ENCODE measurements around the gene TP53BP2. TPM values are rescaled to one million over a fixed set of nuclear protein-coding genes. Genes with fewer than 3 reads are reported as not detected.
A peak's percentile ranks its signal among the peaks of the same experiment; 100 is the strongest.
"Not testable (repeated sequence)": the region's sequence is repeated elsewhere in the genome, so short reads cannot be mapped to it uniquely, and the experiment has no call there.

TP53BP2 gene
- total and polyA plus RNA-seq, 2 donors (not counting 3 experiments of a cell fraction or from before 2014, with no cell fraction given) = 21.9 to 51.9 TPM

DNA sequence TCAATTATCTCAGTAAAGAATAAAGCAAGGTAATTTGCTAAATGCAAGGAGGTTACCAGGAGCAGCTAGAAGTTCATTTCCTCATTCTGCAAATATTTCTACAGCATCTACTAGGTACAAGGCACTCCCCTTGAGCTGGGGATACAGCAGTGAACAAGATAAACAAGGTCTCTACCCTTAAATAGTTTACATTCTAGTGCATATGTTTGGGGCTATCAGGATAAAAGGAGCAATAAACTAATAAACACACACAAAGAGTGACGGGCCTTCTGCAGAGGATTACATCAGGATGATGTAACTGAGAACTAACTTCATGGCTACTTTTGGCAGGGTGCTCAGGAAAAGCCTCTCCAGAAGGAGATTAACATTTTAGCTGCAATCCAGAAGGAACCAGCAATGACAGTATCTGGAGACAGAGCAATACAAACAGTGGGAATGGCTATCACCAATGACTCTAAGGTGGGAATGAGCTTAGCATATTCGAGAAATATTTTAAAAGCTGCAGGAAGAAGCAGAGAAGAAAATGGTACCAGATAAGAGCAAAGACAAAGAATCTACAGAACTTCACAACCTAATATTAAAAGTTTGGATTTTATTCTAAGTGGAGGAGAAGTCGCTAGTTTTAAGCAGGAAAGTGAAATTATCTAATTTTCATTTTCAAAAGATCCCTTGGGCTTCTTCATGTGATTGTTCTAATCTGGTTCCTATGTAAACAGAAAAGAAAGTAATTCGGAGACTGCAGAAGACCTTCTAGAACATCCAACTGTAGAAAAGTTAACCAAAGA, 25.8 kb downstream of the TP53BP2 start:
- Histone ChIP-seq H3K27ac (ENCODE audit: insufficient read depth, low read depth, low read length) (no peak overlapping the region), H4K20me1 (replicated peaks; ENCODE audit: control insufficient read depth, extremely low read depth, insufficient read depth, low read length) (peaks cover 6% of the 10 kb centered on the region), H3K4me1 (ENCODE audit: control insufficient read depth, extremely low read depth, insufficient read depth, low read length) (peaks cover 9% of the 10 kb centered on the region), H2AFZ (ENCODE audit: low read depth, low read length) (no peak overlapping the region), H3K4me2 (ENCODE audit: insufficient read depth, low read length) (no peak overlapping the region), H3K4me3 (replicated peaks in 1 of 3; ENCODE audit: insufficient read depth in 1 of 3, low read depth in 1 of 3, low read length in 3 of 3) (no peak overlapping the region), H3K9ac (replicated peaks; ENCODE audit: extremely low read depth, insufficient read depth, low read length) (no peak overlapping the region), H3K36me3 (ENCODE audit: control insufficient read depth in 2 of 2, extremely low read depth in 1 of 2, insufficient read depth in 2 of 2, low read length in 2 of 2) (peaks cover 0 to 2% of the 10 kb centered on the region in 2 experiments), H3K9me1 (replicated peaks; ENCODE audit: control insufficient read depth, extremely low read depth, insufficient read depth, low read length) (no peaks in the 10 kb centered on the region), H3K27me3 (ENCODE audit: control insufficient read depth in 2 of 2, insufficient read depth in 2 of 2, low read length in 2 of 2) (no peaks in the 10 kb centered on the region), H3K9me3 (replicated peaks; ENCODE audit: control insufficient read depth, insufficient read depth, low read length) (no peaks in the 10 kb centered on the region), H3K79me2 (ENCODE audit: control insufficient read depth, insufficient read depth, low read length) (peaks cover 56% of the 10 kb centered on the region)
- dilution Hi-C loops (cut with MboI; ENCODE audit: extremely low pct_ligation_motif_present, low sequenced_read_pairs) = no loop called here
- POLR2A ChIA-PET = no interaction called here
- intact Hi-C loops (cut with micrococcal nuclease) = no loop called here
- DNase-seq (ENCODE audit: low read depth, low spot score) (no peak), FAIRE-seq (no peak)
- CTCF ChIA-PET = interaction anchor here (0.7 to 2.9 kb wide), 2 partner anchors 9 to 27 kb away, joined by 3 to 19 read pairs; no protein-coding TSS in a partner anchor
- TSS peak; percentile 20 for BruUV-seq (replicated peaks)
- TF ChIP-seq POLR2AphosphoS5 (IDR thresholded peaks at IDR 0.05; ENCODE audit: insufficient read depth, low read depth, low read length) (no peak), FOS (IDR thresholded peaks at IDR 0.05; ENCODE audit: borderline replicate concordance, insufficient read depth, low read length) (no peak), POLR2A (IDR thresholded peaks at IDR 0.05; ENCODE audit: low read depth, low read length) (no peak), MYC (IDR thresholded peaks at IDR 0.05; ENCODE audit: low read depth, low read length) (no peak), GATA2 (IDR thresholded peaks at IDR 0.05; ENCODE audit: insufficient read depth, insufficient read length, low read depth, low read length) (no peak), JUN (IDR thresholded peaks at IDR 0.05; ENCODE audit: borderline replicate concordance, insufficient read depth, insufficient read length, low read depth) (no peak), EZH2 (IDR thresholded peaks at IDR 0.05; ENCODE audit: borderline replicate concordance, low read depth, low read length, severe bottlenecking) (no peak)
- TF ChIP-seq, protein P1, sequence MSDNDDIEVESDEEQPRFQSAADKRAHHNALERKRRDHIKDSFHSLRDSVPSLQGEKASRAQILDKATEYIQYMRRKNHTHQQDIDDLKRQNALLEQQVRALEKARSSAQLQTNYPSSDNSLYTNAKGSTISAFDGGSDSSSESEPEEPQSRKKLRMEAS (IDR thresholded peaks at IDR 0.05; ENCODE audit: insufficient read depth, insufficient read length) = no peak
- TF ChIP-seq, protein P2, sequence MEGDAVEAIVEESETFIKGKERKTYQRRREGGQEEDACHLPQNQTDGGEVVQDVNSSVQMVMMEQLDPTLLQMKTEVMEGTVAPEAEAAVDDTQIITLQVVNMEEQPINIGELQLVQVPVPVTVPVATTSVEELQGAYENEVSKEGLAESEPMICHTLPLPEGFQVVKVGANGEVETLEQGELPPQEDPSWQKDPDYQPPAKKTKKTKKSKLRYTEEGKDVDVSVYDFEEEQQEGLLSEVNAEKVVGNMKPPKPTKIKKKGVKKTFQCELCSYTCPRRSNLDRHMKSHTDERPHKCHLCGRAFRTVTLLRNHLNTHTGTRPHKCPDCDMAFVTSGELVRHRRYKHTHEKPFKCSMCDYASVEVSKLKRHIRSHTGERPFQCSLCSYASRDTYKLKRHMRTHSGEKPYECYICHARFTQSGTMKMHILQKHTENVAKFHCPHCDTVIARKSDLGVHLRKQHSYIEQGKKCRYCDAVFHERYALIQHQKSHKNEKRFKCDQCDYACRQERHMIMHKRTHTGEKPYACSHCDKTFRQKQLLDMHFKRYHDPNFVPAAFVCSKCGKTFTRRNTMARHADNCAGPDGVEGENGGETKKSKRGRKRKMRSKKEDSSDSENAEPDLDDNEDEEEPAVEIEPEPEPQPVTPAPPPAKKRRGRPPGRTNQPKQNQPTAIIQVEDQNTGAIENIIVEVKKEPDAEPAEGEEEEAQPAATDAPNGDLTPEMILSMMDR (IDR thresholded peaks at IDR 0.05; ENCODE audit: extremely low read depth in 1 of 2, insufficient read depth in 1 of 2, low read depth in 1 of 2, low read length in 2 of 2) = no peak

DNA sequence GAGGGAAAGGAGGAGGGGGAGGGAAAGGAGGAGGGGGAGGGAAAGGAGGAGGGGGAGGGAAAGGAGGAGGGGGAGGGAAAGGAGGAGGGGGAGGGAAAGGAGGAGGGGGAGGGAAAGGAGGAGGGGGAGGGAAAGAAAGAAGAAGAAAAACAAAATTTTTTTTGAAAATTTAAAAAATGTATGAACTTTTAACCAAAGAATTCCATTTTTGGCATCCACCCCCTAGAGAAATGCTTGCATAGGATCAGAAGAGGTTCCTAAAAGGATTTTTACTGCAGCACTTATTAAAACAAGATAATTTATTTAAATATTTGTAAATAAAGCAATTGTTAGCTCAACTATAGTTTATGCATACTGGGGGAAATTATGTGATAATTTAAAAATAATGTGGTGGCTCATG, 28.5 kb downstream of the TP53BP2 start:
- H2AFZ ChIP-seq (ENCODE audit: low read depth, low read length); H3K27ac ChIP-seq (ENCODE audit: insufficient read depth, low read depth, low read length); DNase-seq (ENCODE audit: low read depth, low spot score); FAIRE-seq; H3K9me1 ChIP-seq (replicated peaks; ENCODE audit: control insufficient read depth, extremely low read depth, insufficient read depth, low read length); intact Hi-C loops (cut with micrococcal nuclease); H3K4me2 ChIP-seq (ENCODE audit: insufficient read depth, low read length); H3K4me3 ChIP-seq (replicated peaks in 1 of 3; ENCODE audit: insufficient read depth in 1 of 3, low read depth in 1 of 3, low read length in 3 of 3); H3K27me3 ChIP-seq (ENCODE audit: control insufficient read depth in 2 of 2, insufficient read depth in 2 of 2, low read length in 2 of 2); H3K9me3 ChIP-seq (replicated peaks; ENCODE audit: control insufficient read depth, insufficient read depth, low read length); H3K4me1 ChIP-seq (ENCODE audit: control insufficient read depth, extremely low read depth, insufficient read depth, low read length); H4K20me1 ChIP-seq (replicated peaks; ENCODE audit: control insufficient read depth, extremely low read depth, insufficient read depth, low read length); dilution Hi-C loops (cut with MboI; ENCODE audit: extremely low pct_ligation_motif_present, low sequenced_read_pairs); BruUV-seq (replicated peaks); H3K36me3 ChIP-seq (ENCODE audit: control insufficient read depth in 2 of 2, extremely low read depth in 1 of 2, insufficient read depth in 2 of 2, low read length in 2 of 2); H3K9ac ChIP-seq (replicated peaks; ENCODE audit: extremely low read depth, insufficient read depth, low read length): not testable (repeated sequence)
- peaks cover 34% of the 10 kb centered on the region for H3K79me2 ChIP-seq (ENCODE audit: control insufficient read depth, insufficient read depth, low read length)
- CTCF ChIA-PET = interaction anchor here (1.1 kb wide), 1 partner anchor 29 kb away, joined by 4 read pairs; the partner anchor contains the start of gene TP53BP2
- POLR2A ChIA-PET = interaction anchor here (0.7 kb wide), 1 partner anchor 84 kb away, joined by 4 read pairs; no protein-coding TSS in a partner anchor
